Measurements from ENCODE around the gene RNF121. TPM values are rescaled to one million over a fixed set of nuclear protein-coding genes. Genes with fewer than 3 reads are reported as not detected.

Gene RNF121
- total RNA-seq, 1 donor: 32.2 TPM

DNA sequence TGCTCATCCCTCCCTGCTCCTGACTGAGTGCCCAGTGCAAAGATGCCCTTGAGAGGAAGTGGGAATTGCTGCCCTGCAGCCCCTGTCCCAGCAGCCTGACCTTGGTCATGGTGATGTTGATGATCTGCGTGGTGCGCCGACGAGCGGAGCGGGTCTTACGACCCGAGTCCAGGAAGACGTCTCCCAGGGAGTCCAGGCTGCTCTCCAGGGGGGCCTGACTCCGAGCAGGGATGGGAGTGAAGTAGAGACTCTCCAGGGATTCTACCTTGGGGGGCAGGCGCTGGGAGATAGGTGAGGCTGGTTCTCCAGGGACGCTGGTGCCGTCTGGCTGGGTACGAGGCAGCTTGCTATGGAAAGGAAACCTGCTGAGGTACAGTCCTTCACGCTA is 78.2 kb downstream of the RNF121 start:
- H3K79me2 ChIP-seq (ENCODE audit: insufficient read depth, low read length): peaks cover 20% of the 10 kb centered on the region
- no peak overlapping the region for H2AFZ ChIP-seq (ENCODE audit: low read length)
- peak; percentile 82 for DNase-seq (ENCODE audit: insufficient read length, low spot score, missing footprints)
- no peak overlapping the region for H3K4me3 ChIP-seq (ENCODE audit: insufficient read depth, low read length)
- TF ChIP-seq, protein P1, sequence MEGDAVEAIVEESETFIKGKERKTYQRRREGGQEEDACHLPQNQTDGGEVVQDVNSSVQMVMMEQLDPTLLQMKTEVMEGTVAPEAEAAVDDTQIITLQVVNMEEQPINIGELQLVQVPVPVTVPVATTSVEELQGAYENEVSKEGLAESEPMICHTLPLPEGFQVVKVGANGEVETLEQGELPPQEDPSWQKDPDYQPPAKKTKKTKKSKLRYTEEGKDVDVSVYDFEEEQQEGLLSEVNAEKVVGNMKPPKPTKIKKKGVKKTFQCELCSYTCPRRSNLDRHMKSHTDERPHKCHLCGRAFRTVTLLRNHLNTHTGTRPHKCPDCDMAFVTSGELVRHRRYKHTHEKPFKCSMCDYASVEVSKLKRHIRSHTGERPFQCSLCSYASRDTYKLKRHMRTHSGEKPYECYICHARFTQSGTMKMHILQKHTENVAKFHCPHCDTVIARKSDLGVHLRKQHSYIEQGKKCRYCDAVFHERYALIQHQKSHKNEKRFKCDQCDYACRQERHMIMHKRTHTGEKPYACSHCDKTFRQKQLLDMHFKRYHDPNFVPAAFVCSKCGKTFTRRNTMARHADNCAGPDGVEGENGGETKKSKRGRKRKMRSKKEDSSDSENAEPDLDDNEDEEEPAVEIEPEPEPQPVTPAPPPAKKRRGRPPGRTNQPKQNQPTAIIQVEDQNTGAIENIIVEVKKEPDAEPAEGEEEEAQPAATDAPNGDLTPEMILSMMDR (IDR thresholded peaks at IDR 0.05; ENCODE audit: extremely low read depth, low read depth, low read length): no peak
- H3K4me2 ChIP-seq (ENCODE audit: insufficient read depth, low read length): no peak overlapping the region
- peaks cover 95% of the 10 kb centered on the region for H3K36me3 ChIP-seq (ENCODE audit: insufficient read depth, low read length)
- H3K27ac ChIP-seq (ENCODE audit: low read depth, low read length): no peak overlapping the region
- H3K9me3 ChIP-seq (ENCODE audit: low read depth, low read length): no peaks in the 10 kb centered on the region
- no peaks in the 10 kb centered on the region for H3K4me1 ChIP-seq (ENCODE audit: insufficient read depth, low read length)
- peaks cover 44% of the 10 kb centered on the region for H4K20me1 ChIP-seq (ENCODE audit: insufficient read depth, low read length)
- no peaks in the 10 kb centered on the region for H3K27me3 ChIP-seq (ENCODE audit: insufficient read depth, low read length)

DNA sequence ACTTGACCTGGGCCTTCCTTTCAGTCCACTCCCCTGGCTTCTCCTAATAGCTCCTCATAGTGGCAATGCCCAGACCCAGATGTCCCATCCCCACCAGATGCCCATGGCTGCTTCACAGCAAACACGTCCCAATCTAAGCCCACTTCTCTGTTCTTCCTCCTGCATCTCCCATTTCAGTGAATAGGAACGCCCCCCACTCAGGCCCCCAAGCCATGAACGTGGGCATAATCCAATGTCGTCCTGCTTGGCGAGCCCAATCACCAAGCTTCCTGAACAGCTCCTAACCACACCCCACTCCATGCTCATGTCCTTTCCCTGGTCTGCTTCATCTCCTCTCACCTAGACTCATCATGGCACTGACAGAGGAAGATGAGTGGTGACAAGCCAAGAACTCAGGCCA is 78.7 kb downstream of the RNF121 start:
- Histone ChIP-seq H3K9me3 (ENCODE audit: low read depth, low read length) (no peaks in the 10 kb centered on the region), H2AFZ (ENCODE audit: low read length) (no peak overlapping the region), H3K4me2 (ENCODE audit: insufficient read depth, low read length) (no peak overlapping the region), H4K20me1 (ENCODE audit: insufficient read depth, low read length) (peaks cover 48% of the 10 kb centered on the region), H3K27ac (ENCODE audit: low read depth, low read length) (no peak overlapping the region), H3K79me2 (ENCODE audit: insufficient read depth, low read length) (peaks cover 22% of the 10 kb centered on the region), H3K4me3 (ENCODE audit: insufficient read depth, low read length) (no peak overlapping the region), H3K27me3 (ENCODE audit: insufficient read depth, low read length) (no peaks in the 10 kb centered on the region), H3K4me1 (ENCODE audit: insufficient read depth, low read length) (no peaks in the 10 kb centered on the region), H3K36me3 (ENCODE audit: insufficient read depth, low read length) (peaks cover 96% of the 10 kb centered on the region)
- peak; percentile 23 for DNase-seq (ENCODE audit: insufficient read length, low spot score, missing footprints)
- TF ChIP-seq, protein P1 (IDR thresholded peaks at IDR 0.05; ENCODE audit: extremely low read depth, low read depth, low read length): no peak

DNA sequence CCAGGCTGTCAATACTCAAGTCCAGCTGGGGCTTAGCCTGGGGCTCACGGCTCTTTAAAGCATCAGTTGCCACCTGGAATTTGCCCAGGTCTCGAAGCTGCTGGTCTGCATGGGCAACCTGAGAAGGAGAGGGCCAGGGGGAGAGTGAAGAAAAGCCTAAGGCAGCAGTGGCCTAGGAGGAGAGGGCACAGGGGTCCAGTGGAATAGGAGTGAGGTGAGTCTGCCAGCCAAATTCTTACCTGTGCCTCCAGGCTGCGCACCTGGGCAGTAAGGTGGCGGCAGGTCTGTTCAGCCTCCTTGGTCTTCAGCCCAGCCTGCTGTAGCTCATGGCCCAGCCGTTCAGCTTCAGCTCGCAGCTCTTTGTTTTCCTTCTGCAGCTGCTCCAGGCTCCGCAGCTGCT is 79.9 kb downstream of the RNF121 start:
- peaks cover 22% of the 10 kb centered on the region for H3K79me2 ChIP-seq (ENCODE audit: insufficient read depth, low read length)
- peak; percentile 25 for DNase-seq (ENCODE audit: insufficient read length, low spot score, missing footprints)
- peaks cover 96% of the 10 kb centered on the region for H3K36me3 ChIP-seq (ENCODE audit: insufficient read depth, low read length)
- no peaks in the 10 kb centered on the region for H3K4me1 ChIP-seq (ENCODE audit: insufficient read depth, low read length)
- no peak overlapping the region for H2AFZ ChIP-seq (ENCODE audit: low read length)
- H3K4me3 ChIP-seq (ENCODE audit: insufficient read depth, low read length): no peak overlapping the region
- no peak overlapping the region for H3K27ac ChIP-seq (ENCODE audit: low read depth, low read length)
- H3K9me3 ChIP-seq (ENCODE audit: low read depth, low read length): no peaks in the 10 kb centered on the region
- H3K27me3 ChIP-seq (ENCODE audit: insufficient read depth, low read length): no peaks in the 10 kb centered on the region
- peaks cover 50% of the 10 kb centered on the region for H4K20me1 ChIP-seq (ENCODE audit: insufficient read depth, low read length)
- no peak overlapping the region for H3K4me2 ChIP-seq (ENCODE audit: insufficient read depth, low read length)
- TF ChIP-seq, protein P1 (IDR thresholded peaks at IDR 0.05; ENCODE audit: extremely low read depth, low read depth, low read length): no peak

DNA sequence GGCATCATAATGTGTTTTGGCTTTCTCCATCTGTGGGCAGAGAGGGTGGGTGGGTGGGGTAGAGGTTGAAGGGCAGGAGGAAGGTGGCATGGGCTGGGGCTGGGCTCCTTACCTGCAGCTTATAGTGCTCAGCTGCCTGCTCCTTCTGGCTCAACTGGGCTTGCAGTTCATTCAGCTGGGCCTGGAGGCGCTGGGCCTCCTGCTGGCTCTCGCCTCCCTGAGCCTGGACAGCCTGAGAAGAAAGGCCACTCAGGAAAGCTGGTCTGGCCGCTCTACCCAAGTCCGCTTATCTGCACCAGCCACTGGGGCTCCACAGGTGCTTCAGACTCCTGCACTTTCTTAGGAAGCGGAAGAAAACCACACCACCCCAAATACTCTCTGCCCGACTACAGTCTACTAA is 80.3 kb downstream of the RNF121 start:
- H3K36me3 ChIP-seq (ENCODE audit: insufficient read depth, low read length): peaks cover 96% of the 10 kb centered on the region
- no peaks in the 10 kb centered on the region for H3K27me3 ChIP-seq (ENCODE audit: insufficient read depth, low read length)
- H3K4me1 ChIP-seq (ENCODE audit: insufficient read depth, low read length): no peaks in the 10 kb centered on the region
- TF ChIP-seq, protein P1 (IDR thresholded peaks at IDR 0.05; ENCODE audit: extremely low read depth, low read depth, low read length): no peak
- H3K79me2 ChIP-seq (ENCODE audit: insufficient read depth, low read length): peaks cover 22% of the 10 kb centered on the region
- peaks cover 53% of the 10 kb centered on the region for H4K20me1 ChIP-seq (ENCODE audit: insufficient read depth, low read length)
- no peaks in the 10 kb centered on the region for H3K9me3 ChIP-seq (ENCODE audit: low read depth, low read length)
- H2AFZ ChIP-seq (ENCODE audit: low read length): no peak overlapping the region
- no peak overlapping the region for H3K4me3 ChIP-seq (ENCODE audit: insufficient read depth, low read length)
- DNase-seq (ENCODE audit: insufficient read length, low spot score, missing footprints): no peak
- no peak overlapping the region for H3K4me2 ChIP-seq (ENCODE audit: insufficient read depth, low read length)
- H3K27ac ChIP-seq (ENCODE audit: low read depth, low read length): no peak overlapping the region
